Endodermal cell (in vitro differentiated cells): ENCODE measurements around the gene SMAP2. TPM values are rescaled to one million over a fixed set of nuclear protein-coding genes. Genes with fewer than 3 reads are reported as not detected.
"Not testable (repeated sequence)": the region's sequence is repeated elsewhere in the genome, so short reads cannot be mapped to it uniquely, and the experiment has no call there.

ENCODE experiments used
- DNase-seq: peaks from one replicate; pipeline ENCODE4 v3.0.0-alpha.2; 2017
- H3K27ac ChIP-seq: 2 replicates; pipeline ENCODE4 v1.5.1; 2013; ENCODE audit warnings: mild to moderate bottlenecking, low read depth, low read length, moderate library complexity
- H3K27me3 ChIP-seq: 2 replicates; pipeline ENCODE4 v1.6.1; 2013; ENCODE audit warnings: mild to moderate bottlenecking, low read length, moderate library complexity; ENCODE audit not compliant: insufficient read depth, control insufficient read depth, poor library complexity, severe bottlenecking
- H3K36me3 ChIP-seq: 2 replicates; pipeline ENCODE4 v1.7.0; 2013; ENCODE audit warnings: mild to moderate bottlenecking, low read length, moderate library complexity; ENCODE audit not compliant: control insufficient read depth, insufficient read depth
- H3K4me1 ChIP-seq: one replicate; pipeline ENCODE4 v1.7.0; 2013; ENCODE audit warnings: low read length; ENCODE audit not compliant: control insufficient read depth, insufficient read depth
- H3K4me3 ChIP-seq: 2 replicates; pipeline ENCODE4 v1.5.1; 2013; ENCODE audit warnings: mild to moderate bottlenecking, low read length, moderate library complexity
- H3K9ac ChIP-seq: 2 replicates; pipeline ENCODE4 v1.6.1; 2013; ENCODE audit warnings: mild to moderate bottlenecking, low read length, moderate library complexity; ENCODE audit not compliant: poor library complexity, severe bottlenecking; ENCODE audit errors: extremely low read depth
- H3K9me3 ChIP-seq: 2 replicates; pipeline ENCODE4 v1.6.1; 2013; ENCODE audit warnings: mild to moderate bottlenecking, low read length, moderate library complexity; ENCODE audit not compliant: control insufficient read depth
- H3K27ac Mint-ChIP-seq: 2 replicates; pipeline ENCODE4 v1.8.0; 2020; ENCODE audit warnings: mixed read lengths
- H3K27me3 Mint-ChIP-seq: 2 replicates; pipeline ENCODE4 v1.8.0; 2021; ENCODE audit warnings: mild to moderate bottlenecking, mixed read lengths; ENCODE audit not compliant: insufficient read depth
- H3K36me3 Mint-ChIP-seq: 2 replicates; pipeline ENCODE4 v1.8.0; 2020; ENCODE audit warnings: low read depth, mixed read lengths
- H3K4me1 Mint-ChIP-seq: 2 replicates; pipeline ENCODE4 v1.8.0; 2020; ENCODE audit warnings: mixed read lengths
- H3K4me3 Mint-ChIP-seq: 2 replicates; pipeline ENCODE4 v1.8.0; 2020; ENCODE audit warnings: mild to moderate bottlenecking, moderate library complexity, mixed read lengths
- H3K9me3 Mint-ChIP-seq: 2 replicates; pipeline ENCODE4 v1.8.0; 2020; ENCODE audit warnings: mild to moderate bottlenecking, mixed read lengths
- whole genome bisulfite sequencing, 2 experiments: methylation state at CpG; one replicate each; pipeline versions ENCODE4 v1.1.5 to v1.1.7; 2013; ENCODE audit warnings: missing lambda C conversion rate in 2 of 2, mixed read lengths in 1 of 2; ENCODE audit not compliant: insufficient coverage in 1 of 2, insufficient read length in 1 of 2; 5-methylcytosine and 5-hydroxymethylcytosine counted together
- long read RNA-seq, 4 experiments: library from polyadenylated mRNA in 2 of 4; library from RNA in 1 of 4; library from capped mRNA in 1 of 4; stranded (forward) in 3 of 4; unstranded in 1 of 4; transcript quantifications; one replicate each; pipeline ENCODE4 v2.0.0, GENCODE V29; 2020 to 2021; ENCODE audit warnings: inconsistent platforms in 1 of 4
- polyA plus RNA-seq, 2 experiments: library from polyadenylated mRNA; stranded (reverse); fragments of 50-300 nt; gene quantifications; one replicate each; pipeline ENCODE4 v1.2.3, GENCODE V29; 2013
- total RNA-seq, 2 donors: library from RNA; stranded (reverse); fragmentation: NEBNext Ultra II Directional in 1 of 2; extraction: Animal tissue kit (Norgen Biotek cat#: 25700) in 1 of 2; gene quantifications; 2 replicates in 1 of 2; 3 replicates in 1 of 2; pipeline ENCODE4 v1.2.1, GENCODE V29; 2021
- TF ChIP-seq, protein P1 (sequence below): fragments of 200-600 bp; sonication (generic); conservative IDR thresholded peaks from 2 replicates; pipeline ENCODE4 v1.5.0; 2021; ENCODE audit warnings: antibody characterized with exemption, mild to moderate bottlenecking

The SMAP2 gene
- total RNA-seq: 10 to 100 TPM; 21.9 to 22.3 TPM
- polyA plus RNA-seq (2013, experiment 1 of 2): 18.0 TPM
- polyA plus RNA-seq (2013, experiment 2 of 2): 17.6 TPM
- long read RNA-seq, experiment 1, partial matches to known transcripts: 2 of 12 reads
- long read RNA-seq, experiment 1, other reads (novel, unspliced or antisense): 6 of 12 reads
- long read RNA-seq, experiment 2, transcript SMAP2-202 (10 exons, 2,939 nt): major isoform, 74 of 87 reads
- long read RNA-seq, experiment 2, partial matches to known transcripts: 4 of 87 reads
- long read RNA-seq, experiment 2, other reads (novel, unspliced or antisense): 9 of 87 reads
- long read RNA-seq, experiment 3, partial matches to known transcripts: 5 of 8 reads
- long read RNA-seq, experiment 3, other reads (novel, unspliced or antisense): 2 of 8 reads
- long read RNA-seq, experiment 4, partial matches to known transcripts: 0 of 2 reads
- long read RNA-seq, experiment 4, other reads (novel, unspliced or antisense): 1 of 2 reads

DNA sequence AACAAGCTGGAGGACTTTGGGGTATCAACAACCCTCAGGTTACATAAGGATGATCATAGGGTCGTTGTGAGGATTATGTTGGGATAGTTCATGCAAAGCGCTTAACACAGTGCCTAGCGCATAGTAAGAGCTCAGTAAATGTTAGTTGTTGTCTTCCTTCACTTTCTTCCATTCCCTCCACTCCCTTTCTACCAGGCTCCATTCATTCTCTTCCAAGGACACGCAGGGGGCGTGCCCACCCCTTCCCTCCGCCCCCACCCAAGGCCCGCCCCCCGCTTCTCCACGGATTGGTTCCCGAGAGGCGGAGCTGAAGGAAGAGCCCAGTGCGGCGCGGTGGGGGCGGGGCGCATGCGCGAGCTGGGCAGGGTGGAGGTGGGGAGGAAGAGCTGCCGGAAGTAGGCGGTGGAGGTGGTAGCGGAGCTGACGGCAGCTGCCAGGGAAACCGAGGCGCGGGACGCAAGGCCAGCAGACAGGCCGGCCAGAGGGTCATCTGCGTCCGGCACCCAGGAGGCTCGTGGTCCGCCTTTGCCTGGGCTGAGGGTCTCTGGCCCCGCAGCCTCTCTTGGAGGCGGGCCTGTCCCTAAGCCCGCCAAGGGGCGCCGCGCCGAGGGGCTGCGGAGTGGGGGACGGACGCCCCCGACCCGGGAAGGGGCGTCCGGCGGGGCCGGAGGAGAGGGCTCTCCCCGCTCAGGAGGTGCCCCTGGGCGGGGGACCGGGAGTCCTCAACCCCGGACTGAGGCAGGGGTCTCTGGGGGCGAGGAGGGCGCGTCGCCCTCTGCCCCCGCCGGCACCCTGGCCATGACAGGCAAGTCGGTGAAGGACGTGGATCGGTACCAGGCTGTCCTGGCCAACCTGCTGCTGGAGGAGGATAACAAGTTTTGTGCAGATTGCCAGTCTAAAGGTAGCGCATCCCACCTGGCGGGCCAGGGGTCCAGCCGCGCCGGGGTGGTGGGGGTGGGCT is at the start of gene SMAP2:
Gene SMAP2 (plus strand): TSS at position 405 of the 961 bp plus-strand sequence. CDS start 394 bp downstream, at position 799.
- 2 to 4% methylated on average over 33 to 61 of the region's 65 CpGs for WGBS, 2 experiments
- Mint-ChIP-seq H3K27ac (peak within 1 kb of the TSS; percentile 79), H3K36me3 (peaks cover 5% of the 10 kb centered on the region), H3K27me3 (peaks cover 1% of the 10 kb centered on the region), H3K9me3 (no peaks in the 10 kb centered on the region), H3K4me3 (peak within 1 kb of the TSS; percentile 93), H3K4me1 (peaks cover 14% of the 10 kb centered on the region)
- H3K27ac ChIP-seq: no peak within 1 kb of the TSS
- TF ChIP-seq, protein P1, sequence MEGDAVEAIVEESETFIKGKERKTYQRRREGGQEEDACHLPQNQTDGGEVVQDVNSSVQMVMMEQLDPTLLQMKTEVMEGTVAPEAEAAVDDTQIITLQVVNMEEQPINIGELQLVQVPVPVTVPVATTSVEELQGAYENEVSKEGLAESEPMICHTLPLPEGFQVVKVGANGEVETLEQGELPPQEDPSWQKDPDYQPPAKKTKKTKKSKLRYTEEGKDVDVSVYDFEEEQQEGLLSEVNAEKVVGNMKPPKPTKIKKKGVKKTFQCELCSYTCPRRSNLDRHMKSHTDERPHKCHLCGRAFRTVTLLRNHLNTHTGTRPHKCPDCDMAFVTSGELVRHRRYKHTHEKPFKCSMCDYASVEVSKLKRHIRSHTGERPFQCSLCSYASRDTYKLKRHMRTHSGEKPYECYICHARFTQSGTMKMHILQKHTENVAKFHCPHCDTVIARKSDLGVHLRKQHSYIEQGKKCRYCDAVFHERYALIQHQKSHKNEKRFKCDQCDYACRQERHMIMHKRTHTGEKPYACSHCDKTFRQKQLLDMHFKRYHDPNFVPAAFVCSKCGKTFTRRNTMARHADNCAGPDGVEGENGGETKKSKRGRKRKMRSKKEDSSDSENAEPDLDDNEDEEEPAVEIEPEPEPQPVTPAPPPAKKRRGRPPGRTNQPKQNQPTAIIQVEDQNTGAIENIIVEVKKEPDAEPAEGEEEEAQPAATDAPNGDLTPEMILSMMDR: no peak
- H3K4me3 ChIP-seq: peak within 1 kb of the TSS; percentile 84
- peaks cover 6% of the 10 kb centered on the region for H3K4me1 ChIP-seq
- H3K9ac ChIP-seq: peak within 1 kb of the TSS; percentile 60
- no peaks in the 10 kb centered on the region for H3K27me3 ChIP-seq
- H3K36me3 ChIP-seq: peaks cover 2% of the 10 kb centered on the region
- no peaks in the 10 kb centered on the region for H3K9me3 ChIP-seq
- peak; percentile 99 for DNase-seq

DNA sequence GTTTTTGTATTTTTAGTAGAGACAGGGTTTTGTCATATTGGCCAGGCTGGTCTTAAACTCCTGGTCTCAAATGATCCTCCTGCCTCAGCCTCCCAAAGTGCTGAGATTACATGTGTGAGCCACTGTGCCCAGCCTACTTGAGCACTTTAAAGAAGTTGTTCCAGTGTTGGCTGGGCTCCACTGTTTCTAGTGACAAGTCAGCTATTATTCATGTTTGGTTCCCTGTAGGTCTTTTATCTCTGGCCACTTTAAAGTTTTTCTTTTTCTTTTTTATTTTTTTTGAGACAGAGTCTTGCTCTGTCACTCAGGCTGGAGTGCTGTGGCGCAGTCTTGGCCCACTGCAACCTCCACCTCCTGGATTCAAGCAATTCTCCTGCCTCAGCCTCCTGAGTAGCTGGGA is 42.1 kb upstream of the SMAP2 start:
- not testable (repeated sequence) for H3K4me1 Mint-ChIP-seq, DNase-seq, H3K27me3 ChIP-seq, H3K27ac ChIP-seq, H3K9ac ChIP-seq, H3K27me3 Mint-ChIP-seq, H3K27ac Mint-ChIP-seq, H3K36me3 Mint-ChIP-seq, H3K4me3 Mint-ChIP-seq, H3K36me3 ChIP-seq, H3K4me1 ChIP-seq, H3K4me3 ChIP-seq
- peaks cover 20% of the 10 kb centered on the region for H3K9me3 Mint-ChIP-seq
- H3K9me3 ChIP-seq: peaks cover 14% of the 10 kb centered on the region
- 0% methylated on average over 1 of the region's 1 CpG; no CpG with 5 or more reads in 1 of the 2 experiments for WGBS, 2 experiments

- H3K4me3 Mint-ChIP-seq: no peak overlapping the region
- TF ChIP-seq, protein P1: no peak
- no peaks in the 10 kb centered on the region for H3K36me3 Mint-ChIP-seq
- peaks cover 10% of the 10 kb centered on the region for H3K9me3 Mint-ChIP-seq
- Histone ChIP-seq H3K4me3 (no peak overlapping the region), H3K36me3 (no peaks in the 10 kb centered on the region), H3K9ac (no peak overlapping the region), H3K27ac (no peak overlapping the region), H3K9me3 (peaks cover 7% of the 10 kb centered on the region), H3K27me3 (no peaks in the 10 kb centered on the region), H3K4me1 (no peaks in the 10 kb centered on the region)
- no peak overlapping the region for H3K27ac Mint-ChIP-seq
- no peaks in the 10 kb centered on the region for H3K4me1 Mint-ChIP-seq
- WGBS, 2 experiments: 83% methylated on average over 1 of the region's 1 CpG; no CpG with 5 or more reads in 1 of the 2 experiments
- no peak for DNase-seq
- H3K27me3 Mint-ChIP-seq: peaks cover 9% of the 10 kb centered on the region
Observed at GRCh38 chr1:40332695-40333094, 40.8 kb upstream of the SMAP2 start.
